GM12878 (cell line): ENCODE measurements around the gene STRN4.

ENCODE experiments used
- EP300 ChIP-seq, 2 experiments: fragments of 150-350 bp in 1 of 2; IDR thresholded peaks; 2 replicates each; pipeline ENCODE4 v1.6.1; 2011 to 2012; ENCODE audit warnings: low read depth in 2 of 2, low read length in 2 of 2, borderline replicate concordance in 1 of 2, improper control_type of control experiment in 1 of 2, inconsistent platforms in 1 of 2; ENCODE audit not compliant: control insufficient read depth in 1 of 2
- RAD51 ChIP-seq: fragments of 450-650 bp; IDR thresholded peaks from 2 replicates; pipeline ENCODE4 v1.6.1; 2016; ENCODE audit warnings: moderate library complexity, mild to moderate bottlenecking, inconsistent platforms
- SMAD1 ChIP-seq: fragments of 450-650 bp; IDR thresholded peaks from 2 replicates; pipeline ENCODE4 v1.6.1; 2018; ENCODE audit warnings: mild to moderate bottlenecking, low read depth; ENCODE audit not compliant: partially characterized antibody
- SREBF1 ChIP-seq: IDR thresholded peaks from 2 replicates; pipeline ENCODE4 v1.6.1; 2012; ENCODE audit warnings: mild to moderate bottlenecking, low read length

DNA sequence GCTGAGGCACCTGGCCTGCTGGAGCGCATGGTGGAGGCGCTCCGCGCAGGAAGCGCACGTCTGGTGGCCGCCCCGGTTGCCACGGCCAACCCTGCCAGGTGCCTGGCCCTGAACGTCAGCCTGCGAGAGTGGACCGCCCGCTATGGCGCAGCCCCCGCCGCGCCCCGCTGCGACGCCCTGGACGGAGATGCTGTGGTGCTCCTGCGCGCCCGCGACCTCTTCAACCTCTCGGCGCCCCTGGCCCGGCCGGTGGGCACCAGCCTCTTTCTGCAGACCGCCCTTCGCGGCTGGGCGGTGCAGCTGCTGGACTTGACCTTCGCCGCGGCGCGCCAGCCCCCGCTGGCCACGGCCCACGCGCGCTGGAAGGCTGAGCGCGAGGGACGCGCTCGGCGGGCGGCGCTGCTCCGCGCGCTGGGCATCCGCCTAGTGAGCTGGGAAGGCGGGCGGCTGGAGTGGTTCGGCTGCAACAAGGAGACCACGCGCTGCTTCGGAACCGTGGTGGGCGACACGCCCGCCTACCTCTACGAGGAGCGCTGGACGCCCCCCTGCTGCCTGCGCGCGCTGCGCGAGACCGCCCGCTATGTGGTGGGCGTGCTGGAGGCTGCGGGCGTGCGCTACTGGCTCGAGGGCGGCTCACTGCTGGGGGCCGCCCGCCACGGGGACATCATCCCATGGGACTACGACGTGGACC is 9.7 kb upstream of the STRN4 start:
- TF ChIP-seq EP300 (IDR thresholded peaks at IDR 0.05; ENCODE audit: borderline replicate concordance in 1 of 2, control insufficient read depth in 1 of 2, low read depth in 2 of 2, low read length in 2 of 2) (no peak), RAD51 (no peak), SMAD1 (no peak), SREBF1 (no peak)
